ENCODE results near the gene TMEM14B. TPM values are rescaled to one million over a fixed set of nuclear protein-coding genes. Genes with fewer than 3 reads are reported as not detected.
"Not testable (repeated sequence)": the region's sequence is repeated elsewhere in the genome, so short reads cannot be mapped to it uniquely, and the experiment has no call there.

The TMEM14B gene
- total RNA-seq, 6 donors from 2014 or later: 25.1 to 73.9 (median 56.7) TPM

DNA sequence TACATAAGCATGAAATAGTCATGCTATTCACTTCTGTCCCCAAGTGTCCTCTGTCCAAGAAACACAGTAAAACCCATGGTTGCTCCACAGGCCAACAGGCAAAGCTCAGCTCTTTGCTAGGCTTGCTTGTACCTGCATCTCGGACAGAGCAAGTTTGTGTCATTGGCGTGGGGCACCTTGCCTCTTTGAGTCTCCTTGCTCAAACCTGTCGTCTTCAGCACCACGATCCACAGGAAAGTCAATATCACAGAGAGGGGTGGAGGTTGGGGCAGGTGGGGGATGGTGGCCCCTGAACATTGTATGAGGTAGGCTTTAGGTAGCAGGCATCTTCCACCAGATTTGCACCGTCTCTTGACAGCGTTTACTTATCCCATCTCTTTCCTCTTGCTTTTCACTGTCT is 4.1 kb upstream of the TMEM14B start:
- H3K27ac ChIP-seq: no peak overlapping the region
- no peak for DNase-seq
- WGBS, 2 donors: 74 to 88% methylated on average over 5 to 6 of the region's 6 CpGs
- TF ChIP-seq POLR2AphosphoS5 (IDR thresholded peaks at IDR 0.05): no peak
- no peak for TF ChIP-seq POLR2A (IDR thresholded peaks at IDR 0.05)
- TF ChIP-seq, protein P1, sequence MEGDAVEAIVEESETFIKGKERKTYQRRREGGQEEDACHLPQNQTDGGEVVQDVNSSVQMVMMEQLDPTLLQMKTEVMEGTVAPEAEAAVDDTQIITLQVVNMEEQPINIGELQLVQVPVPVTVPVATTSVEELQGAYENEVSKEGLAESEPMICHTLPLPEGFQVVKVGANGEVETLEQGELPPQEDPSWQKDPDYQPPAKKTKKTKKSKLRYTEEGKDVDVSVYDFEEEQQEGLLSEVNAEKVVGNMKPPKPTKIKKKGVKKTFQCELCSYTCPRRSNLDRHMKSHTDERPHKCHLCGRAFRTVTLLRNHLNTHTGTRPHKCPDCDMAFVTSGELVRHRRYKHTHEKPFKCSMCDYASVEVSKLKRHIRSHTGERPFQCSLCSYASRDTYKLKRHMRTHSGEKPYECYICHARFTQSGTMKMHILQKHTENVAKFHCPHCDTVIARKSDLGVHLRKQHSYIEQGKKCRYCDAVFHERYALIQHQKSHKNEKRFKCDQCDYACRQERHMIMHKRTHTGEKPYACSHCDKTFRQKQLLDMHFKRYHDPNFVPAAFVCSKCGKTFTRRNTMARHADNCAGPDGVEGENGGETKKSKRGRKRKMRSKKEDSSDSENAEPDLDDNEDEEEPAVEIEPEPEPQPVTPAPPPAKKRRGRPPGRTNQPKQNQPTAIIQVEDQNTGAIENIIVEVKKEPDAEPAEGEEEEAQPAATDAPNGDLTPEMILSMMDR (IDR thresholded peaks at IDR 0.05): no peak
- TF ChIP-seq EP300 (IDR thresholded peaks at IDR 0.05): no peak
- no peaks in the 10 kb centered on the region for H3K27me3 ChIP-seq
- H3K4me1 ChIP-seq: peaks cover 4 to 14% (median 11%) of the 10 kb centered on the region in 4 donors
- no peak for ATAC-seq (ENCODE audit: low FRiP score in 2 of 2)
- no peak overlapping the region for H3K4me3 ChIP-seq
- H3K9me3 ChIP-seq: no peaks in the 10 kb centered on the region
- peaks cover 0 to 5% (median 0%) of the 10 kb centered on the region in 4 donors for H3K36me3 ChIP-seq

DNA sequence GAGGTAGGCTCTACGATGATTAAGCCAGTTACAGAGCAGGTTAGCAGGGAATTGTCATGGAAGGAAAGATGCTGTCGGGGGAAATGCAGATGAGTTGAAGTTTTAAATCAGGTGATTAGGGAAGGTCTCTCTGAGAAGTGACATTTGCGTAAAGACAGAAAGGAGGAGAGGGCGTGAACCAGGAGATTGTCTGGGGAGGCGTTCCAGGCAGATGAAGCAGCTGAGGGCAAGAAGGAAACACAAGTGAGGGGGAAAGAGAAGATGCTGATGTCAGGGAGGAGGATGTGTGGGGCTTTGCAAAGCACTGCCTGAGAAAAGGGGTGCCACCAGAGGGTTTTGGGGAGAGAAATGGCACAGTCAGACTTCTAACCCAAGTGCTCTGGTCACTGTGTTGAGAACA is 2.5 kb upstream of the TMEM14B start:
- WGBS, 2 donors: 88 to 91% methylated on average over 5 of the region's 5 CpGs
- no peaks in the 10 kb centered on the region for H3K27me3 ChIP-seq
- H3K9me3 ChIP-seq: no peaks in the 10 kb centered on the region
- peaks cover 0 to 6% (median 0%) of the 10 kb centered on the region in 4 donors for H3K36me3 ChIP-seq
- H3K4me1 ChIP-seq: peaks cover 20 to 30% (median 25%) of the 10 kb centered on the region in 4 donors
- TF ChIP-seq POLR2A (IDR thresholded peaks at IDR 0.05): no peak
- TF ChIP-seq EP300 (IDR thresholded peaks at IDR 0.05): no peak
- TF ChIP-seq, protein P1 (IDR thresholded peaks at IDR 0.05): no peak
- DNase-seq: no peak
- ATAC-seq (ENCODE audit: low FRiP score in 2 of 2): no peak
- no peak overlapping the region for H3K27ac ChIP-seq
- H3K4me3 ChIP-seq: no peak overlapping the region

DNA sequence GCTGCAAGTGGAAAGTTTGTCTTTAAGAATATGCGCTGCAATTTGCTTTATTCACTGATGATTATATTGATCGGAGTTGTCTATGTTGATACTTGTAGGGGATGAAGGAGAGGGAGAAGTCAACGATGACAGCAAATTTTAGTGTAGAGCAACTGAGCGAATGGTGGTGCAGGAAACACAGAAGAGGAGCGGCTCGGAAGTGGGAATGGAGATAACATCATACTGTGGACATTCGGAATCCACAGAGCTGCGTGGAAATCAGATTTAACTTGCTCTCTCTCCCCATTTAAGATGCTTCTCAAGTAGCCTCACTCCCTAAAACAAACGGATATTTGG is 722 bp upstream of the TMEM14B start:
- DNase-seq (no peak), ATAC-seq (ENCODE audit: low FRiP score in 2 of 2) (no peak)
- peak overlapping the region; percentile 59 to 89 (median 86) for H3K27ac ChIP-seq
- no peaks in the 10 kb centered on the region for H3K9me3 ChIP-seq
- TF ChIP-seq, protein P1 (IDR thresholded peaks at IDR 0.05): no peak
- TF ChIP-seq POLR2AphosphoS5 (IDR thresholded peaks at IDR 0.05) (no peak), EP300 (IDR thresholded peaks at IDR 0.05) (no peak), POLR2A (IDR thresholded peaks at IDR 0.05) (no peak)
- WGBS, 2 donors: 31 to 32% methylated on average over 9 of the region's 9 CpGs
- no peaks in the 10 kb centered on the region for H3K27me3 ChIP-seq
- peaks cover 20 to 33% (median 25%) of the 10 kb centered on the region in 4 donors for H3K4me1 ChIP-seq
- H3K4me3 ChIP-seq: peak overlapping the region in 3 of 4 donors; percentile 62 to 85 (median 74)
- peaks cover 0 to 21% (median 9%) of the 10 kb centered on the region in 4 donors for H3K36me3 ChIP-seq

DNA sequence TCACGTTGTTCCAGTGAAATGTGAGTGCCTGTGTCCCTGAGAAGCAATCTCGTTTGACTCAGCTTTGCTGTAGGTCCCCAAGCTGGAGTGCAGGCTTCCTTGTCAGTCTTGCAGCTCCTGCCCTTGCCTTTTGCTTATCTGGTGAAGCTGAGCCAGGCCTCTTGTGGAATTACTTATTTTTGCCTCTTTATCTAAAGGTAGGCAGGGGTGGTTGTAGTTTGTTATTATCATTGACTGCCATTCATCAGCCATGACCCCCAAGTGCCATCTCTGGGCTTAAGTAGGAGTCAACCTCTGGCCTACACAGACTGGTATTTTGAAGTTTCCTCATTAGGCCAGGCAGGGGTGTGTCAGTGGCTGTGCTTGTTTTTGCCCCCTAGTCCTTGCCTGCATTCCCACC is 2.1 kb downstream of the TMEM14B start:
- Histone ChIP-seq H3K27ac (peak overlapping the region in 1 of 4 donors; percentile 27), H3K36me3 (peaks cover 0 to 44% (median 27%) of the 10 kb centered on the region in 4 donors), H3K27me3 (no peaks in the 10 kb centered on the region), H3K4me1 (peaks cover 20 to 33% (median 25%) of the 10 kb centered on the region in 4 donors), H3K4me3 (no peak overlapping the region), H3K9me3 (no peaks in the 10 kb centered on the region)
- WGBS, 2 donors: 53 to 54% methylated on average over 2 of the region's 2 CpGs
- ATAC-seq (ENCODE audit: low FRiP score in 2 of 2): no peak
- no peak for TF ChIP-seq POLR2AphosphoS5 (IDR thresholded peaks at IDR 0.05)
- no peak for TF ChIP-seq POLR2A (IDR thresholded peaks at IDR 0.05)
- no peak for TF ChIP-seq EP300 (IDR thresholded peaks at IDR 0.05)
- TF ChIP-seq, protein P1 (IDR thresholded peaks at IDR 0.05): no peak
- no peak for DNase-seq

DNA sequence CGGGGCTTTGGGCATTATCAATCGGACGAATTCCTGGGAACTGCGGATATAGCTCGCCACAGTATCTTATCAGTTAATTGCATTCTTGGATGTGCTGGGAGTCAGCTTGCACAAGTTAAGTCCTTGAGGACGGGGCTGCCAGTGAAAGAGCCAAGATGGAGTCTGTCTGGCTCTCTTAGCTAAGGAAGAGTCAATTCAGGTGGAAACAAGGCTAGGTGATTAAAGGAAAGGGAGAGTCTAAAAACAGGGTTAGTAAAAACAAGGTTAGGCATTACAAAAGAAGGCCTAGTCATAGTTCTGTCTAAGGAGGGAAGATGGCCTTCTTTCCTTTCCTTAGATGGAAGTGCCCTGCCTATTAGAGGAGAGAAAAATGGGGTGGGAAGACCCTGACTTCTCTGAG is 3.0 kb downstream of the TMEM14B start:
- H3K4me1 ChIP-seq: peaks cover 20 to 33% (median 25%) of the 10 kb centered on the region in 4 donors
- WGBS, 2 donors: 78 to 86% methylated on average over 6 of the region's 6 CpGs
- not testable (repeated sequence) for H3K27me3 ChIP-seq; DNase-seq; H3K4me3 ChIP-seq; H3K9me3 ChIP-seq; H3K27ac ChIP-seq; ATAC-seq (ENCODE audit: low FRiP score in 2 of 2)
- H3K36me3 ChIP-seq: peaks cover 0 to 52% (median 32%) of the 10 kb centered on the region in 4 donors

DNA sequence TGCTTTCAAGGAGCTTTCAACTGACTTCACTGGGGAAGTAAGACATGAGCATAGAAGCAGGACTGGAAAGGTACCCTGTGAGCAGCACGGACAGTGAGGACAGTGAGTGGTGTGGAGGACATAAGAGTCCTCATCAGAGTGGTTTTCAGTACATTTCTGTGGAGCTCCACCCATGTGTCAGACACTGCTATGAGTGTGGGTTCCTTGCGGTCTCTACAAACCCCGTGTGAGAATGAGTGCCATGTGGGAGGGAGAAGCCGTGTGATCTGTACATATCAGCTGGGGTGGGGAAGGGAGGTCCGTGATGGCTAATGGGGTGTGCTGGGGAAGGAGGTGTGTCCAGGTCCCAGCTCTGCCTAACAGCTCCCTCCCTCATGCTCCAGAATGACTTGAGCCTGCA is 4.2 kb downstream of the TMEM14B start:
- not testable (repeated sequence) for H3K27ac ChIP-seq; DNase-seq; H3K9me3 ChIP-seq; ATAC-seq (ENCODE audit: low FRiP score in 2 of 2); H3K27me3 ChIP-seq; H3K4me3 ChIP-seq
- WGBS, 2 donors: 69 to 73% methylated on average over 5 of the region's 5 CpGs
- peaks cover 20 to 29% (median 22%) of the 10 kb centered on the region in 4 donors for H3K4me1 ChIP-seq
- peaks cover 5 to 62% (median 36%) of the 10 kb centered on the region in 4 donors for H3K36me3 ChIP-seq

All from upper lobe of left lung (tissue), 6 donors.